HG02588 (cell line): ENCODE measurements around the gene MARCHF5.
"Not testable (repeated sequence)": the region's sequence is repeated elsewhere in the genome, so short reads cannot be mapped to it uniquely, and the experiment has no call there.

Source experiments
- ATAC-seq: cut with Tn5 transposase; IDR thresholded peaks from one replicate; pipeline ENCODE4 v1.9.1; 2021; ENCODE audit warnings: mild to moderate bottlenecking, moderate library complexity; ENCODE audit not compliant: unreplicated experiment

MARCHF5 gene

GRCh38 chr10:92304061-92304460 is 13.1 kb downstream of the MARCHF5 start:
- no peak for ATAC-seq

GRCh38 chr10:92305133-92306072 is 14.4 kb downstream of the MARCHF5 start:
- no peak for ATAC-seq

- ATAC-seq: no peak
Measured at GRCh38 chr10:92309272-92309671, 18.3 kb downstream of the MARCHF5 start.

GRCh38 chr10:92313750-92314149 is 22.8 kb downstream of the MARCHF5 start:
- ATAC-seq: no peak

- no peak for ATAC-seq
Measured at GRCh38 chr10:92316610-92317009, 25.6 kb downstream of the MARCHF5 start.

GRCh38 chr10:92323079-92323478 is 32.1 kb downstream of the MARCHF5 start:
- no peak for ATAC-seq

- no peak for ATAC-seq
Measured at GRCh38 chr10:92327445-92328433, 36.8 kb downstream of the MARCHF5 start.

GRCh38 chr10:92328993-92329392 is 38.0 kb downstream of the MARCHF5 start:
- ATAC-seq: no peak

- ATAC-seq: not testable (repeated sequence)
Measured at GRCh38 chr10:92329927-92330326, 39.0 kb downstream of the MARCHF5 start.

- no peak for ATAC-seq
Measured at GRCh38 chr10:92342796-92343195, 51.8 kb downstream of the MARCHF5 start.

- ATAC-seq: not testable (repeated sequence)
Measured at GRCh38 chr10:92345575-92345974, 54.6 kb downstream of the MARCHF5 start.

- not testable (repeated sequence) for ATAC-seq
Measured at GRCh38 chr10:92347035-92347676, 56.2 kb downstream of the MARCHF5 start.

GRCh38 chr10:92350411-92350810 is 59.4 kb downstream of the MARCHF5 start:
- no peak for ATAC-seq

GRCh38 chr10:92354587-92354986 is 63.6 kb downstream of the MARCHF5 start:
- ATAC-seq: no peak

- ATAC-seq: no peak
Measured at GRCh38 chr10:92356041-92356440, 65.1 kb downstream of the MARCHF5 start.

GRCh38 chr10:92363498-92363897 is 72.5 kb downstream of the MARCHF5 start:
- ATAC-seq: no peak

- no peak for ATAC-seq
Measured at GRCh38 chr10:92366412-92367021, 75.5 kb downstream of the MARCHF5 start.

GRCh38 chr10:92377962-92378361 is 87.0 kb downstream of the MARCHF5 start:
- no peak for ATAC-seq

GRCh38 chr10:92381543-92381954 is 90.6 kb downstream of the MARCHF5 start:
- ATAC-seq: no peak

GRCh38 chr10:92382631-92383030 is 91.7 kb downstream of the MARCHF5 start:
- no peak for ATAC-seq
